Hepatocyte (in vitro differentiated cells): ENCODE measurements around the gene AP5B1.
"Not testable (repeated sequence)": the region's sequence is repeated elsewhere in the genome, so short reads cannot be mapped to it uniquely, and the experiment has no call there.

Experiments
- EZH2 ChIP-seq: fragments of 200-600 bp; sonication (generic); IDR thresholded peaks from 2 replicates; pipeline ENCODE4 v1.6.1; 2016; ENCODE audit warnings: antibody characterized with exemption, mild to moderate bottlenecking, borderline replicate concordance
- EZH2phosphoT487 ChIP-seq: fragments of 200-600 bp; sonication (generic); IDR thresholded peaks from one replicate; pipeline ENCODE4 v1.6.1; 2018; ENCODE audit warnings: antibody characterized with exemption, mild to moderate bottlenecking, low read depth, moderate library complexity; ENCODE audit not compliant: unreplicated experiment, severe bottlenecking
- TF ChIP-seq, protein P1 (sequence below): fragments of 200-600 bp; sonication (generic); IDR thresholded peaks from 2 replicates; pipeline ENCODE4 v1.5.1; 2016; ENCODE audit warnings: antibody characterized with exemption, mild to moderate bottlenecking; ENCODE audit not compliant: poor library complexity

DNA sequence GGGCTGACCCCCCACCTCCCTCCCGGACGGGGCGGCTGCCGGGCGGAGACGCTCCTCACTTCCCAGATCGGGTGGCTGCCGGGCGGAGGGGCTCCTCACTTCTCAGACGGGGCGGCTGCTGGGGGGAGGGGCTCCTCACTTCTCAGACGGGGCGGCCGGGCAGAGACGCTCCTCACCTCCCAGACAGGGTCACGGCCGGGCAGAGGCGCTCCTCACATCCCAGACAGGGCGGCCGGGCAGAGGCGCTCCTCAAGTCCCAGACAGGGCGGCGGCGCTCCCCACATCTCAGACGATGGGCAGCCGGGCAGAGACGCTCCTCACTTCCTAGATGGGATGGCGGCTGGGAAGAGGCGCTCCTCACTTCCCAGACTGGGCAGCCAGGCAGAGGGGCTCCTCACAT is 18.0 kb downstream of the AP5B1 start:
- not testable (repeated sequence) for TF ChIP-seq EZH2, EZH2phosphoT487
- TF ChIP-seq, protein P1, sequence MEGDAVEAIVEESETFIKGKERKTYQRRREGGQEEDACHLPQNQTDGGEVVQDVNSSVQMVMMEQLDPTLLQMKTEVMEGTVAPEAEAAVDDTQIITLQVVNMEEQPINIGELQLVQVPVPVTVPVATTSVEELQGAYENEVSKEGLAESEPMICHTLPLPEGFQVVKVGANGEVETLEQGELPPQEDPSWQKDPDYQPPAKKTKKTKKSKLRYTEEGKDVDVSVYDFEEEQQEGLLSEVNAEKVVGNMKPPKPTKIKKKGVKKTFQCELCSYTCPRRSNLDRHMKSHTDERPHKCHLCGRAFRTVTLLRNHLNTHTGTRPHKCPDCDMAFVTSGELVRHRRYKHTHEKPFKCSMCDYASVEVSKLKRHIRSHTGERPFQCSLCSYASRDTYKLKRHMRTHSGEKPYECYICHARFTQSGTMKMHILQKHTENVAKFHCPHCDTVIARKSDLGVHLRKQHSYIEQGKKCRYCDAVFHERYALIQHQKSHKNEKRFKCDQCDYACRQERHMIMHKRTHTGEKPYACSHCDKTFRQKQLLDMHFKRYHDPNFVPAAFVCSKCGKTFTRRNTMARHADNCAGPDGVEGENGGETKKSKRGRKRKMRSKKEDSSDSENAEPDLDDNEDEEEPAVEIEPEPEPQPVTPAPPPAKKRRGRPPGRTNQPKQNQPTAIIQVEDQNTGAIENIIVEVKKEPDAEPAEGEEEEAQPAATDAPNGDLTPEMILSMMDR = not testable (repeated sequence)
